ENCODE measurements around the gene SERPING1. TPM values are rescaled to one million over a fixed set of nuclear protein-coding genes. Genes with fewer than 3 reads are reported as not detected.

Gene SERPING1
- total RNA-seq, 2 donors from 2014 or later, result 0.57 TPM; not detected in 1

GRCh38 chr11:57605028-57605420 is 7.5 kb downstream of the SERPING1 start:
- DNase-seq (no peak), ATAC-seq (no peak)
- Mint-ChIP-seq H3K4me3 (no peak overlapping the region), H3K4me1 (peaks cover 5% of the 10 kb centered on the region), H3K27me3 (peaks cover 47% of the 10 kb centered on the region), H3K36me3 (ENCODE audit: low read depth) (no peaks in the 10 kb centered on the region), H3K27ac (no peak overlapping the region)
- no peaks in the 10 kb centered on the region for H3K9me3 ChIP-seq (ENCODE audit: control insufficient read depth, low read length, poor library complexity, severe bottlenecking)

- peaks cover 67% of the 10 kb centered on the region for H3K27me3 Mint-ChIP-seq
- no peak overlapping the region for H3K4me3 Mint-ChIP-seq
- H3K9me3 ChIP-seq (ENCODE audit: control insufficient read depth, low read length, poor library complexity, severe bottlenecking), result no peaks in the 10 kb centered on the region
- ATAC-seq (no peak), DNase-seq (no peak)
- H3K36me3 Mint-ChIP-seq (ENCODE audit: low read depth), result no peaks in the 10 kb centered on the region
- no peaks in the 10 kb centered on the region for H3K4me1 Mint-ChIP-seq
- H3K27ac Mint-ChIP-seq, result no peak overlapping the region
Observed at GRCh38 chr11:57610170-57610569, 12.7 kb downstream of the SERPING1 start.

- ATAC-seq (no peak), DNase-seq (no peak)
- H3K4me3 Mint-ChIP-seq, result no peak overlapping the region
- no peak overlapping the region for H3K27ac Mint-ChIP-seq
- H3K4me1 Mint-ChIP-seq, result no peaks in the 10 kb centered on the region
- H3K36me3 Mint-ChIP-seq (ENCODE audit: low read depth), result peaks cover 4% of the 10 kb centered on the region
- peaks cover 3% of the 10 kb centered on the region for H3K9me3 ChIP-seq (ENCODE audit: control insufficient read depth, low read length, poor library complexity, severe bottlenecking)
- peaks cover 59% of the 10 kb centered on the region for H3K27me3 Mint-ChIP-seq
Observed at GRCh38 chr11:57614234-57614772, 16.8 kb downstream of the SERPING1 start.

GRCh38 chr11:57615308-57615707 is 17.8 kb downstream of the SERPING1 start:
- ATAC-seq, result no peak
- Mint-ChIP-seq H3K27me3 (peaks cover 52% of the 10 kb centered on the region), H3K4me1 (no peaks in the 10 kb centered on the region), H3K27ac (no peak overlapping the region), H3K36me3 (ENCODE audit: low read depth) (peaks cover 4% of the 10 kb centered on the region), H3K4me3 (no peak overlapping the region)
- DNase-seq, result no peak
- peaks cover 4% of the 10 kb centered on the region for H3K9me3 ChIP-seq (ENCODE audit: control insufficient read depth, low read length, poor library complexity, severe bottlenecking)

GRCh38 chr11:57616595-57616994 is 19.1 kb downstream of the SERPING1 start:
- no peak for ATAC-seq
- Mint-ChIP-seq H3K4me3 (no peak overlapping the region), H3K27me3 (peaks cover 39% of the 10 kb centered on the region), H3K4me1 (no peaks in the 10 kb centered on the region), H3K27ac (no peak overlapping the region), H3K36me3 (ENCODE audit: low read depth) (peaks cover 4% of the 10 kb centered on the region)
- H3K9me3 ChIP-seq (ENCODE audit: control insufficient read depth, low read length, poor library complexity, severe bottlenecking), result peaks cover 4% of the 10 kb centered on the region
- DNase-seq, result no peak

GRCh38 chr11:57618438-57618837 is 21.0 kb downstream of the SERPING1 start:
- no peak for DNase-seq
- Mint-ChIP-seq H3K4me1 (no peaks in the 10 kb centered on the region), H3K27me3 (peaks cover 36% of the 10 kb centered on the region), H3K36me3 (ENCODE audit: low read depth) (peaks cover 4% of the 10 kb centered on the region), H3K4me3 (no peak overlapping the region), H3K27ac (no peak overlapping the region)
- peaks cover 4% of the 10 kb centered on the region for H3K9me3 ChIP-seq (ENCODE audit: control insufficient read depth, low read length, poor library complexity, severe bottlenecking)
- ATAC-seq, result no peak

GRCh38 chr11:57619331-57619730 is 21.8 kb downstream of the SERPING1 start:
- ATAC-seq (no peak), DNase-seq (no peak)
- Mint-ChIP-seq H3K36me3 (ENCODE audit: low read depth) (peaks cover 4% of the 10 kb centered on the region), H3K4me1 (no peaks in the 10 kb centered on the region), H3K27ac (no peak overlapping the region), H3K27me3 (peaks cover 27% of the 10 kb centered on the region), H3K4me3 (no peak overlapping the region)
- H3K9me3 ChIP-seq (ENCODE audit: control insufficient read depth, low read length, poor library complexity, severe bottlenecking), result peaks cover 4% of the 10 kb centered on the region

GRCh38 chr11:57620467-57620866 is 23.0 kb downstream of the SERPING1 start:
- peaks cover 4% of the 10 kb centered on the region for H3K9me3 ChIP-seq (ENCODE audit: control insufficient read depth, low read length, poor library complexity, severe bottlenecking)
- Mint-ChIP-seq H3K4me1 (no peaks in the 10 kb centered on the region), H3K27me3 (peaks cover 20% of the 10 kb centered on the region), H3K27ac (no peak overlapping the region), H3K36me3 (ENCODE audit: low read depth) (peaks cover 4% of the 10 kb centered on the region), H3K4me3 (no peak overlapping the region)
- DNase-seq (no peak), ATAC-seq (no peak)

- H3K4me1 Mint-ChIP-seq, result no peaks in the 10 kb centered on the region
- no peak for ATAC-seq
- no peak overlapping the region for H3K4me3 Mint-ChIP-seq
- no peak overlapping the region for H3K27ac Mint-ChIP-seq
- peaks cover 2% of the 10 kb centered on the region for H3K36me3 Mint-ChIP-seq (ENCODE audit: low read depth)
- peaks cover 9% of the 10 kb centered on the region for H3K27me3 Mint-ChIP-seq
- DNase-seq, result no peak
- H3K9me3 ChIP-seq (ENCODE audit: control insufficient read depth, low read length, poor library complexity, severe bottlenecking), result peaks cover 4% of the 10 kb centered on the region
Observed at GRCh38 chr11:57622263-57622662, 24.8 kb downstream of the SERPING1 start.

- H3K9me3 ChIP-seq (ENCODE audit: control insufficient read depth, low read length, poor library complexity, severe bottlenecking), result no peaks in the 10 kb centered on the region
- H3K36me3 Mint-ChIP-seq (ENCODE audit: low read depth), result no peaks in the 10 kb centered on the region
- H3K4me3 Mint-ChIP-seq, result no peak overlapping the region
- DNase-seq, result no peak
- ATAC-seq, result no peak
- H3K27me3 Mint-ChIP-seq, result peaks cover 23% of the 10 kb centered on the region
- H3K4me1 Mint-ChIP-seq, result no peaks in the 10 kb centered on the region
- no peak overlapping the region for H3K27ac Mint-ChIP-seq
Observed at GRCh38 chr11:57624864-57625263, 27.4 kb downstream of the SERPING1 start.

- no peak for ATAC-seq
- no peaks in the 10 kb centered on the region for H3K9me3 ChIP-seq (ENCODE audit: control insufficient read depth, low read length, poor library complexity, severe bottlenecking)
- Mint-ChIP-seq H3K4me1 (peaks cover 2% of the 10 kb centered on the region), H3K36me3 (ENCODE audit: low read depth) (peaks cover 8% of the 10 kb centered on the region), H3K27ac (no peak overlapping the region), H3K27me3 (peaks cover 42% of the 10 kb centered on the region), H3K4me3 (no peak overlapping the region)
- no peak for DNase-seq
Observed at GRCh38 chr11:57626895-57627294, 29.4 kb downstream of the SERPING1 start.

GRCh38 chr11:57630171-57630570 is 32.7 kb downstream of the SERPING1 start:
- H3K27ac Mint-ChIP-seq, result no peak overlapping the region

GRCh38 chr11:57632116-57632515 is 34.6 kb downstream of the SERPING1 start:
- peaks cover 2% of the 10 kb centered on the region for H3K4me1 Mint-ChIP-seq
- no peak overlapping the region for H3K4me3 Mint-ChIP-seq
- H3K27ac Mint-ChIP-seq, result no peak overlapping the region
- peaks cover 66% of the 10 kb centered on the region for H3K27me3 Mint-ChIP-seq
- H3K9me3 ChIP-seq (ENCODE audit: control insufficient read depth, low read length, poor library complexity, severe bottlenecking), result no peaks in the 10 kb centered on the region
- ATAC-seq (no peak), DNase-seq (no peak)
- H3K36me3 Mint-ChIP-seq (ENCODE audit: low read depth), result peaks cover 16% of the 10 kb centered on the region

More at GRCh38 chr11:57630171-57630570, 32.7 kb downstream of the SERPING1 start:
- H3K36me3 Mint-ChIP-seq (ENCODE audit: low read depth), result peaks cover 16% of the 10 kb centered on the region
- peaks cover 62% of the 10 kb centered on the region for H3K27me3 Mint-ChIP-seq
- DNase-seq (no peak), ATAC-seq (no peak)
- H3K9me3 ChIP-seq (ENCODE audit: control insufficient read depth, low read length, poor library complexity, severe bottlenecking), result no peaks in the 10 kb centered on the region
- H3K4me3 Mint-ChIP-seq, result no peak overlapping the region
- H3K4me1 Mint-ChIP-seq, result peaks cover 2% of the 10 kb centered on the region

- Mint-ChIP-seq H3K27ac (no peak overlapping the region), H3K27me3 (peaks cover 68% of the 10 kb centered on the region), H3K4me3 (no peak overlapping the region), H3K36me3 (ENCODE audit: low read depth) (peaks cover 16% of the 10 kb centered on the region), H3K4me1 (peaks cover 6% of the 10 kb centered on the region)
- DNase-seq (no peak), ATAC-seq (no peak)
- H3K9me3 ChIP-seq (ENCODE audit: control insufficient read depth, low read length, poor library complexity, severe bottlenecking), result no peaks in the 10 kb centered on the region
Observed at GRCh38 chr11:57633394-57634070, 36.0 kb downstream of the SERPING1 start.

All from T-helper 17 cell (primary cell).